ENCODE data around the gene CEACAM6. TPM values are rescaled to one million over a fixed set of nuclear protein-coding genes. Genes with fewer than 3 reads are reported as not detected.
"Not testable (repeated sequence)": the region's sequence is repeated elsewhere in the genome, so short reads cannot be mapped to it uniquely, and the experiment has no call there.

CEACAM6 gene
- not detected for polyA plus RNA-seq (2012; ENCODE audit: missing spikeins)

DNA sequence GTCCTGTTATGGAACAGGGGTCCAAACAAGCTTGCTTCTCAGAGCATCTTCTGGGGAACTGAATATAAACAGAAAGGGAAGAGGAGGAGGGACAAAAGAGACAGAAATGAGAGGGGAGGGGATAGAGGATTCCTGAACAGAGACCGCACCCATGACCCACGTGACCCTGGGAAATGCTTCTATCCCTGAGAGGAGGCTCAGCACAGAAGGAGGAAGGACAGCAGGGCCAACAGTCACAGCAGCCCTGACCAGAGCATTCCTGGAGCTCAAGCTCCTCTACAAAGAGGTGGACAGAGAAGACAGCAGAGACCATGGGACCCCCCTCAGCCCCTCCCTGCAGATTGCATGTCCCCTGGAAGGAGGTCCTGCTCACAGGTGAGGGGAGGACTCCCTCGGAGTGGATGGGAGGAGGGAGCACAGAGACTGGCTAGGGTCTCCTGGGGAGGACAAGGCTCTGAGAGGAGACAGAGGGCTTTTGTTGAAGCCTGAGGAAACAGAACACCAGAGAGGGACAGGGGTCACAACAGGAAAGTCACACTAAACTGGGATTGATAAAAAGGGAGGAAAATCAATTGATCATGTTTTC lies at the start of gene CEACAM6:
Gene CEACAM6 (plus strand): TSS at position 203 of the 586 bp plus-strand sequence. CDS start 109 bp downstream, at position 312.
- FAIRE-seq: no peak
- DNase-seq (ENCODE audit: insufficient read length): no peak
- TF ChIP-seq POLR2A (IDR thresholded peaks at IDR 0.05; ENCODE audit: low read depth, low read length) (no peak), TAF1 (IDR thresholded peaks at IDR 0.05; ENCODE audit: borderline replicate concordance, low read depth, low read length) (no peak), POLR2AphosphoS5 (IDR thresholded peaks at IDR 0.05; ENCODE audit: low read depth, low read length) (no peak)

DNA sequence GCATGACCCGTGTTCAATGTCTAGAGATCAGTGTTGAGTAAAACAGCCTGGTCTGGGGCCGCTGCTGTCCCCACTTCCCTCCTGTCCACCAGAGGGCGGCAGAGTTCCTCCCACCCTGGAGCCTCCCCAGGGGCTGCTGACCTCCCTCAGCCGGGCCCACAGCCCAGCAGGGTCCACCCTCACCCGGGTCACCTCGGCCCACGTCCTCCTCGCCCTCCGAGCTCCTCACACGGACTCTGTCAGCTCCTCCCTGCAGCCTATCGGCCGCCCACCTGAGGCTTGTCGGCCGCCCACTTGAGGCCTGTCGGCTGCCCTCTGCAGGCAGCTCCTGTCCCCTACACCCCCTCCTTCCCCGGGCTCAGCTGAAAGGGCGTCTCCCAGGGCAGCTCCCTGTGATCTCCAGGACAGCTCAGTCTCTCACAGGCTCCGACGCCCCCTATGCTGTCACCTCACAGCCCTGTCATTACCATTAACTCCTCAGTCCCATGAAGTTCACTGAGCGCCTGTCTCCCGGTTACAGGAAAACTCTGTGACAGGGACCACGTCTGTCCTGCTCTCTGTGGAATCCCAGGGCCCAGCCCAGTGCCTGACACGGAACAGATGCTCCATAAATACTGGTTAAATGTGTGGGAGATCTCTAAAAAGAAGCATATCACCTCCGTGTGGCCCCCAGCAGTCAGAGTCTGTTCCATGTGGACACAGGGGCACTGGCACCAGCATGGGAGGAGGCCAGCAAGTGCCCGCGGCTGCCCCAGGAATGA lies 48.4 kb upstream of the CEACAM6 start:
- FAIRE-seq (peak; percentile 79), DNase-seq (ENCODE audit: insufficient read length) (peak; percentile 78)
- TF ChIP-seq POLR2A (IDR thresholded peaks at IDR 0.05; ENCODE audit: low read depth, low read length): no peak
- no peak for TF ChIP-seq TAF1 (IDR thresholded peaks at IDR 0.05; ENCODE audit: borderline replicate concordance, low read depth, low read length)
- no peak for TF ChIP-seq POLR2AphosphoS5 (IDR thresholded peaks at IDR 0.05; ENCODE audit: low read depth, low read length)

DNA sequence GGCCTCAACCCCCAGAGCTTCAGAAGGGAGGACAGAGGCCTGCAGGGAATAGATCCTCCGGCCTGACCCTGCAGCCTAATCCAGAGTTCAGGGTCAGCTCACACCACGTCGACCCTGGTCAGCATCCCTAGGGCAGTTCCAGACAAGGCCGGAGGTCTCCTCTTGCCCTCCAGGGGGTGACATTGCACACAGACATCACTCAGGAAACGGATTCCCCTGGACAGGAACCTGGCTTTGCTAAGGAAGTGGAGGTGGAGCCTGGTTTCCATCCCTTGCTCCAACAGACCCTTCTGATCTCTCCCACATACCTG lies 47.9 kb upstream of the CEACAM6 start:
- TF ChIP-seq POLR2A (IDR thresholded peaks at IDR 0.05; ENCODE audit: low read depth, low read length): no peak
- TF ChIP-seq TAF1 (IDR thresholded peaks at IDR 0.05; ENCODE audit: borderline replicate concordance, low read depth, low read length): no peak
- TF ChIP-seq POLR2AphosphoS5 (IDR thresholded peaks at IDR 0.05; ENCODE audit: low read depth, low read length): no peak
- DNase-seq (ENCODE audit: insufficient read length) (no peak), FAIRE-seq (no peak)

DNA sequence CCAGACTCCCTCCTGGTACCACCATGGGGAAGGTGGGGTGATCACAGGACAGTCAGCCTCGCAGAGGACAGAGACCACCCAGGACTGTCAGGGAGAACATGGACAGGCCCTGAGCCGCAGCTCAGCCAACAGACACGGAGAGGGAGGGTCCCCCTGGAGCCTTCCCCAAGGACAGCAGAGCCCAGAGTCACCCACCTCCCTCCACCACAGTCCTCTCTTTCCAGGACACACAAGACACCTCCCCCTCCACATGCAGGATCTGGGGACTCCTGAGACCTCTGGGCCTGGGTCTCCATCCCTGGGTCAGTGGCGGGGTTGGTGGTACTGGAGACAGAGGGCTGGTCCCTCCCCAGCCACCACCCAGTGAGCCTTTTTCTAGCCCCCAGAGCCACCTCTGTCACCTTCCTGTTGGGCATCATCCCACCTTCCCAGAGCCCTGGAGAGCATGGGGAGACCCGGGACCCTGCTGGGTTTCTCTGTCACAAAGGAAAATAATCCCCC lies 47.4 kb upstream of the CEACAM6 start:
- no peak for TF ChIP-seq POLR2A (IDR thresholded peaks at IDR 0.05; ENCODE audit: low read depth, low read length)
- FAIRE-seq: no peak
- DNase-seq (ENCODE audit: insufficient read length): no peak

DNA sequence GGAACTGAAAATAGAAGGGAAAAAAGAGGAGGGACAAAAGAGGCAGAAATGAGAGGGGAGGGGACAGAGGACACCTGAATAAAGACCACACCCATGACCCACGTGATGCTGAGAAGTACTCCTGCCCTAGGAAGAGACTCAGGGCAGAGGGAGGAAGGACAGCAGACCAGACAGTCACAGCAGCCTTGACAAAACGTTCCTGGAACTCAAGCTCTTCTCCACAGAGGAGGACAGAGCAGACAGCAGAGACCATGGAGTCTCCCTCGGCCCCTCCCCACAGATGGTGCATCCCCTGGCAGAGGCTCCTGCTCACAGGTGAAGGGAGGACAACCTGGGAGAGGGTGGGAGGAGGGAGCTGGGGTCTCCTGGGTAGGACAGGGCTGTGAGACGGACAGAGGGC lies 46.8 kb upstream of the CEACAM6 start, which contains the start of gene CEACAM5:
Gene CEACAM5 (plus strand): TSS at position 146 of the 400 bp plus-strand sequence. CDS start 106 bp downstream, at position 252.
- no peak for FAIRE-seq
- no peak for DNase-seq (ENCODE audit: insufficient read length)
- TF ChIP-seq TAF1 (IDR thresholded peaks at IDR 0.05; ENCODE audit: borderline replicate concordance, low read depth, low read length) (no peak), POLR2AphosphoS5 (IDR thresholded peaks at IDR 0.05; ENCODE audit: low read depth, low read length) (no peak), POLR2A (IDR thresholded peaks at IDR 0.05; ENCODE audit: low read depth, low read length) (no peak)

DNA sequence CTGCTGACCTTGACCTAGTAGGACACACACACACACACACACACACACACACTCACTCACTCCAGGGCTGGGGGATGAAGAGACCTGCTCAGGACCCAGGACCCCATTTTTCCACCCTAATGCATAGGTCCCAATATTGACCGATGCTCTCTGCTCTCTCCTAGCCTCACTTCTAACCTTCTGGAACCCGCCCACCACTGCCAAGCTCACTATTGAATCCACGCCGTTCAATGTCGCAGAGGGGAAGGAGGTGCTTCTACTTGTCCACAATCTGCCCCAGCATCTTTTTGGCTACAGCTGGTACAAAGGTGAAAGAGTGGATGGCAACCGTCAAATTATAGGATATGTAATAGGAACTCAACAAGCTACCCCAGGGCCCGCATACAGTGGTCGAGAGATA lies 45.8 kb upstream of the CEACAM6 start:
- DNase-seq (ENCODE audit: insufficient read length); FAIRE-seq: not testable (repeated sequence)

DNA sequence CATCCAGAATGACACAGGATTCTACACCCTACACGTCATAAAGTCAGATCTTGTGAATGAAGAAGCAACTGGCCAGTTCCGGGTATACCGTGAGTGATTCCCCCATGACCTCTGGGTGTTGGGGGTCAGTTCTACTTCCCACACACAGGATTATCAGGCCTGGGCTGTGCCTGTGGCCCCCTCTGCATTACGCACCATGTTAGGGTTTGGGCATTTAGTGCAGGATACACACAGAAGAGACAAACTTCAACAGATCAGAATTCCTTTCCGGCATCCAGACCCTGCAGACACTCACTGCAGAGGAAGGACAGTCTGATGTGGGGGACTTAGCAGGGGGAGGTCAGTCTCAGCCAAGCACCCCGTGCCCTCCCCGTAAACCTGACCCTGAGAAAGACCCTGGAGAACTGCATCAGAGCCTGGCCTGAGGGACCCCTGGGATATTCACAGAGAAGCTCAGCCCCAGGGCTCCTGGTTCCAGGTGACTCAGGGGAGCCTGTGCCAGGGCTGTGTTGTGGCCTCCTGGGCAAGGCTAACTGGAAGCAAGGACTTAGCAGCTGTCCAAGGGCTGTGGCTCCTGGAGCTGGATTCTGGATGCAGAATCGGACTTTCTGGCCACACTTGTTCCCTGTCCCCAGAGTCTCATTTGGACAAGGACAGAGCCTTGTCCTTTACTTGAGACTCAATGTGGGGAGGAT lies 45.2 kb upstream of the CEACAM6 start:
- FAIRE-seq (no peak), DNase-seq (ENCODE audit: insufficient read length) (no peak)
- TF ChIP-seq POLR2A (IDR thresholded peaks at IDR 0.05; ENCODE audit: low read depth, low read length): no peak

DNA sequence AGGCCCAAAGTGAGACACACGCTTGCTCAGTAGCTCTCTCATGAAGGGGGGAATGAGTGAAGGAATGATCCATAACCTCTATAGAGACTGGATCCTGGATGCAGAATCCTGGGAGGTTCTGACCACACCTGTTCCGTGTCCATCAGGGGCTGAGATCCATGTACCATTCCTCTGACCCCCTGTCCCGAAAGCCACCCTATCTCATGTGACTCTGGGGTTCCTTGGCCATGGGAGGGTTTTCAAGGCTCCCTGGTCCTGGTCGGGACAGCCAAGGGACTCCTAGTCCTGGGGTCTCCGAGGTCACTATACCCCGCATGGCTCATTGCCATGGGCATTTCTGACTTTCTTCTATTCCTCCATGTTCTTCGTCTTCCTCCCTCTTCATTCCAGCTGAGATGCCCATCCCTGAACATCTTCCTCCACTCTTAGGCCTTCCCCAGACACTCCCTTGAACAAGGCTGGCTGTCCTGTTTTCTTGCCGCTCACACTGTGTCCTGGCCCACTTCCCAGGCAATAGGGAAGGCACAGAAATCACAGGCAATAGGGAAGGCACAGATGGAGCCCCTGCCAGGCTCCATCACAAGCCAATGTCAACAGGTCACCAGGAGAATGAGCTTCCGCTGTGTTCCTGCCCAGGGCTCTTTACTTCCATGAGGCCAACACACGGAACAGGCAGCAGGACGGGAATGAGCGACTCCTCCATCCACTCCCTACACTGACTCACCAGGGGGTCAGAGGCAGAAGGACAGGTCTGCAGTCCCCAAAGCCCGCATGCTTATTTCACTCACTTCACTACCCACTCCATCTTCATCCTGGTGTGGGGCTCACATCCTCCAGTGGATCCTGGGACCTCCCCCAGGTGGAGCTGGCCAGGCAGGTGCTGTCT lies 43.7 kb upstream of the CEACAM6 start:
- FAIRE-seq (no peak), DNase-seq (ENCODE audit: insufficient read length) (no peak)
- TF ChIP-seq POLR2AphosphoS5 (IDR thresholded peaks at IDR 0.05; ENCODE audit: low read depth, low read length): no peak
- TF ChIP-seq TAF1 (IDR thresholded peaks at IDR 0.05; ENCODE audit: borderline replicate concordance, low read depth, low read length): no peak
- TF ChIP-seq POLR2A (IDR thresholded peaks at IDR 0.05; ENCODE audit: low read depth, low read length): no peak

DNA sequence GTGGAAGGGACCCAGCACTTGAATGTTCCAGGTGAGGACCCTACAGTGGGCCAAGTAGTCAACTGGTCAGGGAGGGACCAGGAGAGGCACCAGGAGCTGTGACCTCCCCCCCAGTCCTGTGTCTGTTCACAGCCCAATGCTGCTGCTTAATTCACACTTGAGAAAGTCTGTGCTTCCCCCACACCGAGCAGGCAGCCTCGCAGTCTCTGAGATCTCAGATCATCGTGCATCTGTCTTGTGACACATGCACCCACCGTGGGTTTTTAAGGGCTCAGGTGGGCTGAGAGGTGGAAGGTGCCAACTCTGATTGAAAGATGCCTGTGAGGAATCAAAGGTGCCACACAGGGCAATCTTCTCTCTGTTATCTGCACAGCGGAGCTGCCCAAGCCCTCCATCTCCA lies 40.7 kb upstream of the CEACAM6 start:
- no peak for DNase-seq (ENCODE audit: insufficient read length)
- FAIRE-seq: no peak
- no peak for TF ChIP-seq TAF1 (IDR thresholded peaks at IDR 0.05; ENCODE audit: borderline replicate concordance, low read depth, low read length)
- no peak for TF ChIP-seq POLR2AphosphoS5 (IDR thresholded peaks at IDR 0.05; ENCODE audit: low read depth, low read length)
- TF ChIP-seq POLR2A (IDR thresholded peaks at IDR 0.05; ENCODE audit: low read depth, low read length): no peak

DNA sequence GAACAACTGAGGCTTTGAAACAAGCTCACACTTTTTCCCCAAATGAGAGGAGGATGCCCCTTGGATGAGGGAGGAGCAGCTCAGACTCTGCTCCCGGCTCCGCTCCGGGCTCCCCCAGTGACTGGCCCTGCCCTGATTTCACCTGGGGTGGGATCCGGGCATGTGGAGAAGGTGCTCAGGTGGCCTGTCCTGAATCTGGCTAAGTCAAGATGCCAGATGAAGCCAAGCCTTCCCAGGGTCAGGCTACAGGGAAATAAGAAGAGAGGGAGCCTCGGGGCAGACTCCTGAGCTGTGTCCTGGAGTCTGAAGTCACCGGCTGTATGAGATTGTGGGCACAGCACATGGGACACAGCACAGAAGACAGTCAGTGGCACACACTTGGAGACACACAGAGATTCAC lies 36.6 kb upstream of the CEACAM6 start:
- DNase-seq (ENCODE audit: insufficient read length) (no peak), FAIRE-seq (no peak)
- TF ChIP-seq POLR2A (IDR thresholded peaks at IDR 0.05; ENCODE audit: low read depth, low read length) (no peak), TAF1 (IDR thresholded peaks at IDR 0.05; ENCODE audit: borderline replicate concordance, low read depth, low read length) (no peak), POLR2AphosphoS5 (IDR thresholded peaks at IDR 0.05; ENCODE audit: low read depth, low read length) (no peak)

DNA sequence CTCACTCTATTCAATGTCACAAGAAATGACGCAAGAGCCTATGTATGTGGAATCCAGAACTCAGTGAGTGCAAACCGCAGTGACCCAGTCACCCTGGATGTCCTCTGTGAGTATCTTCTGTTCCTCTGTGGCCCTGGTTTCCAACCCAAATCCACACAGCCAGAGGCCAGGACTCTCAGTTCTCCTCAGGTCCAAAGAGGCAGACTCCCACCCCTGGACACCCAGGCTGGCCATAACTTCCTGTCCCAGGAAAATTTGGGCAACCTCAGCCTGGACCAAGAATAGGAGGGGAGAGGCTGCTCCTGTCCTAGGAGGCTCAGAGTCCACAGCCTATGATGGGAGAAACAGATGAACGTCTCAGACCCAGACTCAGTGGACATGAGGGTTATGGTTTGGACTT lies 35.2 kb upstream of the CEACAM6 start:
- TF ChIP-seq POLR2AphosphoS5 (IDR thresholded peaks at IDR 0.05; ENCODE audit: low read depth, low read length): no peak
- TF ChIP-seq POLR2A (IDR thresholded peaks at IDR 0.05; ENCODE audit: low read depth, low read length): no peak
- no peak for TF ChIP-seq TAF1 (IDR thresholded peaks at IDR 0.05; ENCODE audit: borderline replicate concordance, low read depth, low read length)
- DNase-seq (ENCODE audit: insufficient read length): no peak
- FAIRE-seq: no peak

All from GM12892 (cell line).